Measurements from ENCODE around the gene MGAT3. TPM values are rescaled to one million over a fixed set of nuclear protein-coding genes. Genes with fewer than 3 reads are reported as not detected.

The MGAT3 gene
- total and polyA plus RNA-seq, 2 donors (not counting 1 experiment from before 2014, with no cell fraction given): 11.1 to 27.8 TPM

GRCh38 chr22:39469326-39469680 is 12.5 kb downstream of the MGAT3 start:
- no peaks in the 10 kb centered on the region for H3K9me3 Mint-ChIP-seq (ENCODE audit: insufficient read depth)
- no peaks in the 10 kb centered on the region for H3K27me3 Mint-ChIP-seq
- Histone ChIP-seq H2AFZ (ENCODE audit: insufficient read depth, low read depth, low read length, poor library complexity, severe bottlenecking) (no peak overlapping the region), H3K79me2 (ENCODE audit: control insufficient read depth, insufficient read depth, low read length) (peaks cover 18% of the 10 kb centered on the region), H3K27me3 (replicated peaks in 1 of 4; ENCODE audit: control extremely low read depth in 1 of 4, control insufficient read depth in 3 of 4, insufficient read depth in 4 of 4, low read length in 3 of 4) (no peaks in the 10 kb centered on the region), H4K20me1 (ENCODE audit: control insufficient read depth, insufficient read depth, low read length, poor library complexity, severe bottlenecking) (peaks cover under 1% of the 10 kb centered on the region), H3K9me3 (ENCODE audit: control extremely low read depth in 1 of 3, control insufficient read depth in 2 of 3, insufficient read depth in 1 of 3, low read length in 2 of 3) (no peaks in the 10 kb centered on the region), H3K36me3 (replicated peaks in 1 of 2; ENCODE audit: control extremely low read depth in 1 of 2, control insufficient read depth in 1 of 2, extremely low read depth in 1 of 2, insufficient read depth in 2 of 2, low read length in 1 of 2) (no peaks in the 10 kb centered on the region), H3K4me1 (ENCODE audit: control insufficient read depth in 2 of 2, insufficient read depth in 2 of 2, low read length in 2 of 2) (peaks cover 58 to 92% of the 10 kb centered on the region in 2 donors), H3K4me3 (ENCODE audit: control extremely low read depth in 1 of 5, extremely low read depth in 1 of 5, insufficient read depth in 1 of 5, low read depth in 2 of 5, low read length in 4 of 5) (no peak overlapping the region), H3K27ac (ENCODE audit: low read length in 2 of 2) (no peak overlapping the region), H3K9ac (ENCODE audit: low read length) (no peak overlapping the region), H3K4me2 (replicated peaks; ENCODE audit: low read depth, low read length, poor library complexity, severe bottlenecking) (no peak overlapping the region)
- POLR2A ChIA-PET: no interaction called here
- H3K4me3 Mint-ChIP-seq: no peak overlapping the region
- no peak for DNase-seq
- peak overlapping the region; percentile 75 for H3K27ac Mint-ChIP-seq
- intact Hi-C loops (cut with micrococcal nuclease): no loop called here
- H3K4me1 Mint-ChIP-seq: peaks cover 81% of the 10 kb centered on the region
- ATAC-seq (ENCODE audit: low read depth): no peak
- 84% methylated on average over 5 of the region's 6 CpGs for WGBS (ENCODE audit: insufficient coverage)
- TF ChIP-seq EZH2 (IDR thresholded peaks at IDR 0.05; ENCODE audit: borderline replicate concordance, insufficient read depth, low read depth, low read length, poor library complexity, severe bottlenecking) (no peak), CTCF (IDR thresholded peaks at IDR 0.05) (no peak)
- CTCF ChIA-PET: interaction anchor here (0.5 to 1.9 kb wide), 6 partner anchors 14 to 126 kb away, joined by 3 to 6 read pairs (median 3); no protein-coding TSS in a partner anchor

GRCh38 chr22:39469681-39470450 is 13.1 kb downstream of the MGAT3 start:
- peaks cover 79% of the 10 kb centered on the region for H3K4me1 Mint-ChIP-seq
- Histone ChIP-seq H3K4me3 (ENCODE audit: control extremely low read depth in 1 of 5, extremely low read depth in 1 of 5, insufficient read depth in 1 of 5, low read depth in 2 of 5, low read length in 4 of 5) (no peak overlapping the region), H2AFZ (ENCODE audit: insufficient read depth, low read depth, low read length, poor library complexity, severe bottlenecking) (no peak overlapping the region), H3K9ac (ENCODE audit: low read length) (no peak overlapping the region), H4K20me1 (ENCODE audit: control insufficient read depth, insufficient read depth, low read length, poor library complexity, severe bottlenecking) (peaks cover 4% of the 10 kb centered on the region), H3K36me3 (replicated peaks in 1 of 2; ENCODE audit: control extremely low read depth in 1 of 2, control insufficient read depth in 1 of 2, extremely low read depth in 1 of 2, insufficient read depth in 2 of 2, low read length in 1 of 2) (no peaks in the 10 kb centered on the region), H3K4me2 (replicated peaks; ENCODE audit: low read depth, low read length, poor library complexity, severe bottlenecking) (no peak overlapping the region), H3K4me1 (ENCODE audit: control insufficient read depth in 2 of 2, insufficient read depth in 2 of 2, low read length in 2 of 2) (peaks cover 56 to 86% of the 10 kb centered on the region in 2 donors), H3K27ac (ENCODE audit: low read length in 2 of 2) (no peak overlapping the region), H3K27me3 (replicated peaks in 1 of 4; ENCODE audit: control extremely low read depth in 1 of 4, control insufficient read depth in 3 of 4, insufficient read depth in 4 of 4, low read length in 3 of 4) (no peaks in the 10 kb centered on the region), H3K9me3 (ENCODE audit: control extremely low read depth in 1 of 3, control insufficient read depth in 2 of 3, insufficient read depth in 1 of 3, low read length in 2 of 3) (no peaks in the 10 kb centered on the region), H3K79me2 (ENCODE audit: control insufficient read depth, insufficient read depth, low read length) (peaks cover 23% of the 10 kb centered on the region)
- POLR2A ChIA-PET: no interaction called here
- WGBS (ENCODE audit: insufficient coverage): 87% methylated on average over 21 of the region's 26 CpGs
- DNase-seq: peak; percentile 16
- H3K27ac Mint-ChIP-seq: peak overlapping the region; percentile 75
- ATAC-seq (ENCODE audit: low read depth): no peak
- H3K4me3 Mint-ChIP-seq: peak overlapping the region; percentile 5
- H3K27me3 Mint-ChIP-seq: no peaks in the 10 kb centered on the region
- CTCF ChIA-PET: interaction anchor here (0.5 to 1.9 kb wide), 6 partner anchors 14 to 126 kb away, joined by 3 to 6 read pairs (median 3); partner anchors contain the start of gene TAB1
- intact Hi-C loops (cut with micrococcal nuclease): loop anchor here (5.0 kb wide), 1 partner anchor 33 kb away; no protein-coding TSS in a partner anchor
- no peaks in the 10 kb centered on the region for H3K9me3 Mint-ChIP-seq (ENCODE audit: insufficient read depth)
- no peak for TF ChIP-seq CTCF (IDR thresholded peaks at IDR 0.05)
- no peak for TF ChIP-seq EZH2 (IDR thresholded peaks at IDR 0.05; ENCODE audit: borderline replicate concordance, insufficient read depth, low read depth, low read length, poor library complexity, severe bottlenecking)
